Karpas-422 (cell line): ENCODE data around the gene TTC23L. TPM values are rescaled to one million over a fixed set of nuclear protein-coding genes. Genes with fewer than 3 reads are reported as not detected.

Source experiments
- DNase-seq: peaks from one replicate; pipeline ENCODE4 v3.0.0-alpha.2; 2015
- H2AFZ ChIP-seq: fragments of 200-600 bp; sonication (generic); 2 replicates; pipeline ENCODE4 v1.6.1; 2014; ENCODE audit warnings: antibody characterized with exemption, low read length, mixed read lengths
- H3K27ac ChIP-seq: fragments of 200-600 bp; sonication (generic); 2 replicates; pipeline ENCODE4 v1.5.1; 2014; ENCODE audit warnings: mild to moderate bottlenecking, low read length, moderate library complexity
- H3K27me3 ChIP-seq: fragments of 200-600 bp; sonication (generic); 2 replicates; pipeline ENCODE4 v1.6.1; 2014; ENCODE audit warnings: low read length, mixed read lengths
- H3K36me3 ChIP-seq: fragments of 200-600 bp; sonication (generic); 2 replicates; pipeline ENCODE4 v1.6.1; 2014; ENCODE audit warnings: low read length, mixed read lengths; ENCODE audit not compliant: insufficient read depth
- H3K4me1 ChIP-seq: fragments of 200-600 bp; sonication (generic); 2 replicates; pipeline ENCODE4 v1.6.1; 2014; ENCODE audit warnings: mild to moderate bottlenecking, low read length, mixed read lengths
- H3K4me2 ChIP-seq: fragments of 200-600 bp; sonication (generic); 2 replicates; pipeline ENCODE4 v1.6.1; 2014; ENCODE audit warnings: low read length, low read depth, mild to moderate bottlenecking; ENCODE audit not compliant: poor library complexity, severe bottlenecking
- H3K4me3 ChIP-seq: fragments of 200-600 bp; sonication (generic); 2 replicates; pipeline ENCODE4 v1.5.1; 2014; ENCODE audit warnings: mild to moderate bottlenecking, antibody characterized with exemption, low read length, mixed read lengths
- H3K79me2 ChIP-seq: fragments of 200-600 bp; sonication (generic); 2 replicates; pipeline ENCODE4 v1.6.1; 2014; ENCODE audit warnings: mild to moderate bottlenecking, low read length, mixed read lengths
- H3K9ac ChIP-seq: fragments of 200-600 bp; sonication (generic); 2 replicates; pipeline ENCODE4 v1.6.0; 2014; ENCODE audit warnings: low read length
- H3K9me2 ChIP-seq: fragments of 200-600 bp; sonication (generic), shearing (Covaris generic); replicated peaks from 2 replicates; pipeline ENCODE4 v1.6.0; 2014; ENCODE audit warnings: mild to moderate bottlenecking, low read length, moderate library complexity; ENCODE audit not compliant: insufficient read depth
- H3K9me3 ChIP-seq: fragments of 300-700, 200-600 bp; sonication (generic); 2 replicates; pipeline ENCODE4 v1.6.1; 2014; ENCODE audit warnings: low read length, mixed read lengths
- H4K20me1 ChIP-seq: fragments of 200-600 bp; sonication (generic); 2 replicates; pipeline ENCODE4 v1.6.1; 2014; ENCODE audit warnings: mild to moderate bottlenecking, antibody characterized with exemption, low read length, low read depth; ENCODE audit not compliant: insufficient read depth
- total RNA-seq: library from RNA; depleted of rRNA; stranded (reverse); fragments of >200 nt; shearing (Covaris generic); gene quantifications from 2 replicates; pipeline ENCODE4 v1.2.3, GENCODE V29; 2014; ENCODE audit warnings: low replicate concordance

The TTC23L gene
- total RNA-seq, 1 experiment from 2014 or later: not detected

- H3K9me3 ChIP-seq: no peaks in the 10 kb centered on the region
- H3K27ac ChIP-seq: no peak overlapping the region
- no peaks in the 10 kb centered on the region for H3K36me3 ChIP-seq
- H3K27me3 ChIP-seq: no peaks in the 10 kb centered on the region
- DNase-seq: no peak
- H3K4me2 ChIP-seq: no peak overlapping the region
- H3K9ac ChIP-seq: no peak overlapping the region
- H3K79me2 ChIP-seq: no peaks in the 10 kb centered on the region
- H2AFZ ChIP-seq: no peak overlapping the region
- H4K20me1 ChIP-seq: no peaks in the 10 kb centered on the region
- H3K4me3 ChIP-seq: no peak overlapping the region
- no peaks in the 10 kb centered on the region for H3K4me1 ChIP-seq
- H3K9me2 ChIP-seq: no peaks in the 10 kb centered on the region
Measured at GRCh38 chr5:34841816-34842215, 2.9 kb downstream of the TTC23L start.

DNA sequence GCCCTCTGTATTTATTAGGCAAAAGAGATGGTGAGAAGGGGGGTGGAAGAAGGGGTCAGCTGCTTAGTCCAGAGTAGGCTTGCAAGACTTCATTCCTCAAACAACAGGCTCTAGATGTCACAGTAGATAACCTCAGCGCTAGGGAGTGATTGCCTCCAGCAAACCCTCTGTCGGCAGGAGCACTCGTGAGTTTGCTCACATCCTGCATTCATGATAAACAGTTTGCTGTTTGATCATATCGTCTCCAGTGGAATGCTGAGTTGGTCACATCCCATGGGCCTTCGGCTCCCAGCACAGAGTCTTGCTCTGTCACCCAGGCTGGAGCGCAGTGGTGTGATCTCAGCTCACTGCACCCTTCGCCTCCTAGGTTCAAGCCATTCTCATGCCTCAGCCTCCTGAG, 3.6 kb downstream of the TTC23L start:
- Histone ChIP-seq H3K9me2 (no peaks in the 10 kb centered on the region), H3K4me1 (no peaks in the 10 kb centered on the region), H3K4me2 (no peak overlapping the region)

DNA sequence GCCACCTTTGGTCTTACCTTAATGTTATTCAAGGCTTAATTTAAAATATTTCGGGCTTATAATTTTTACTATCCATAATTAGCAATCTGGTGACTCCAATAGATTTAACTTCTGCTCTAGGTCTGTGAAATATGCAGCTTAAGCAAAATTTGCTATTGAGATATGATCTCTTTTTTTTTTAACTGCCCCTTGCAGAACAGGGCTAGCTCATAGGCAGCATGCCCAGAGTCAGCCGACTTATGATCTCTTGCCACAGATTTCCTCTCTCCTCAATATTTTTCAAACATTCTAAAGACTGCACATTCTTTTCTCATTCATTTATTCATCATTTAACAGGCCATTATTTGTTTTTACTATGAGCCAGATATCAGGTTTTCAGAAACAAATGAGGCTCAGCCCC, 4.5 kb downstream of the TTC23L start:
- no peak for DNase-seq
- no peak overlapping the region for H2AFZ ChIP-seq
- H3K9me2 ChIP-seq: no peaks in the 10 kb centered on the region
- H3K36me3 ChIP-seq: no peaks in the 10 kb centered on the region
- no peak overlapping the region for H3K27ac ChIP-seq
- H3K9me3 ChIP-seq: no peaks in the 10 kb centered on the region
- no peak overlapping the region for H3K4me3 ChIP-seq
- no peaks in the 10 kb centered on the region for H4K20me1 ChIP-seq
- H3K27me3 ChIP-seq: no peaks in the 10 kb centered on the region
- no peaks in the 10 kb centered on the region for H3K4me1 ChIP-seq
- no peak overlapping the region for H3K4me2 ChIP-seq
- H3K9ac ChIP-seq: no peak overlapping the region
- no peaks in the 10 kb centered on the region for H3K79me2 ChIP-seq

More for the DNA sequence above, 3.6 kb downstream of the TTC23L start:
- H4K20me1 ChIP-seq: no peaks in the 10 kb centered on the region
- H3K36me3 ChIP-seq: no peaks in the 10 kb centered on the region
- H2AFZ ChIP-seq: no peak overlapping the region
- H3K27me3 ChIP-seq: no peaks in the 10 kb centered on the region
- H3K9me3 ChIP-seq: no peaks in the 10 kb centered on the region
- H3K79me2 ChIP-seq: no peaks in the 10 kb centered on the region
- H3K27ac ChIP-seq: no peak overlapping the region
- H3K9ac ChIP-seq: no peak overlapping the region
- no peak overlapping the region for H3K4me3 ChIP-seq
- DNase-seq: no peak

GRCh38 chr5:34844106-34844505, 5.1 kb downstream of the TTC23L start:
- H3K27ac ChIP-seq: no peak overlapping the region
- H4K20me1 ChIP-seq: no peaks in the 10 kb centered on the region
- no peak for DNase-seq
- no peaks in the 10 kb centered on the region for H3K36me3 ChIP-seq
- H3K4me1 ChIP-seq: no peaks in the 10 kb centered on the region
- no peaks in the 10 kb centered on the region for H3K9me2 ChIP-seq
- no peak overlapping the region for H3K4me2 ChIP-seq
- no peaks in the 10 kb centered on the region for H3K79me2 ChIP-seq
- H2AFZ ChIP-seq: no peak overlapping the region
- H3K9me3 ChIP-seq: no peaks in the 10 kb centered on the region
- no peak overlapping the region for H3K4me3 ChIP-seq
- H3K9ac ChIP-seq: no peak overlapping the region
- no peaks in the 10 kb centered on the region for H3K27me3 ChIP-seq

GRCh38 chr5:34844999-34845398, 6.0 kb downstream of the TTC23L start:
- Histone ChIP-seq H2AFZ (no peak overlapping the region), H4K20me1 (no peaks in the 10 kb centered on the region), H3K27me3 (no peaks in the 10 kb centered on the region), H3K79me2 (no peaks in the 10 kb centered on the region), H3K9me2 (no peaks in the 10 kb centered on the region), H3K4me3 (no peak overlapping the region), H3K4me2 (no peak overlapping the region), H3K9ac (no peak overlapping the region), H3K36me3 (no peaks in the 10 kb centered on the region), H3K4me1 (no peaks in the 10 kb centered on the region), H3K9me3 (no peaks in the 10 kb centered on the region), H3K27ac (no peak overlapping the region)
- no peak for DNase-seq

DNA sequence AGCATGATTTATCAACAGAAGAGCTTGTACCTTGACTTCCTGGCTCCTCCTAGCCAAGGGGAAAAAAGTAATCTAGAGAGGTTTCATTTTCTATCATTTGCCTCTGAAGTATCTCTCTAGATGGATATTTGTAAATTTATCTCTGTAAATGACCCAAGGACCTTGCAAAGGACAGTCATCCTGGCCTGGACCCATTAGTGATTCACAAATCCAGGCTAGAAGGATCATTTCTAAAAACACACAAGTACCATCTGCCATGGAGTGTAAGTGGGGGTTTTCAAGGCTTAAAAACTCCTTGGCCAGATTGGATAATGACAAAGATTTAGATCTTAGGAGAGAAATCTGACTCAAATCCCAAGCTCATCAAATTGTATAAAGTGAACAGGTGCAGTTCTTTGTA, 8.1 kb downstream of the TTC23L start:
- Histone ChIP-seq H2AFZ (no peak overlapping the region), H3K9ac (no peak overlapping the region), H3K4me1 (no peaks in the 10 kb centered on the region), H3K27ac (no peak overlapping the region), H3K9me3 (no peaks in the 10 kb centered on the region), H3K27me3 (no peaks in the 10 kb centered on the region), H3K36me3 (no peaks in the 10 kb centered on the region), H3K79me2 (no peaks in the 10 kb centered on the region), H3K4me3 (no peak overlapping the region), H4K20me1 (no peaks in the 10 kb centered on the region), H3K9me2 (no peaks in the 10 kb centered on the region), H3K4me2 (no peak overlapping the region)
- no peak for DNase-seq

DNA sequence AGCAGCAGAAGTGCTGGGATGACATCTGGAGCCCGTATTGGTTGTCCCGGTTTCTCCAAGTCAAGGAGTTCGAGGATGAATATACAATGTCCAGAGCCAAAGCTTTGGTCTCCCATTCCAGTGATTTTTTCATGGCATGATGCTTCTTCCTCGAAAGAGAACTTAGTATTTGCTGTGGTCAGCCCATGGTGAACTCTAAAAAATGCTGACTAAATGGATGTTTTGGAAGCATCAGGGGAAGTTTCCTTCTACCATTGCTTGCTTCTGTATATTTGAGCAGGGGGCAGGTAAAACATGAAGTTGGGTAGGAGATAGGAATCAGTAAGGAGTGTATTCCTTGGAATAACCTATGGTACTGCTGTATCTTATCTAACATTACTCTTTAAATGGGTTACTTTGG, 8.6 kb downstream of the TTC23L start:
- Histone ChIP-seq H3K9ac (no peak overlapping the region), H3K4me3 (no peak overlapping the region), H3K9me2 (no peaks in the 10 kb centered on the region), H3K27ac (no peak overlapping the region), H3K4me1 (no peaks in the 10 kb centered on the region), H2AFZ (no peak overlapping the region), H3K79me2 (no peaks in the 10 kb centered on the region), H3K4me2 (no peak overlapping the region), H3K27me3 (no peaks in the 10 kb centered on the region), H3K36me3 (no peaks in the 10 kb centered on the region), H3K9me3 (no peaks in the 10 kb centered on the region), H4K20me1 (no peaks in the 10 kb centered on the region)
- DNase-seq: no peak

DNA sequence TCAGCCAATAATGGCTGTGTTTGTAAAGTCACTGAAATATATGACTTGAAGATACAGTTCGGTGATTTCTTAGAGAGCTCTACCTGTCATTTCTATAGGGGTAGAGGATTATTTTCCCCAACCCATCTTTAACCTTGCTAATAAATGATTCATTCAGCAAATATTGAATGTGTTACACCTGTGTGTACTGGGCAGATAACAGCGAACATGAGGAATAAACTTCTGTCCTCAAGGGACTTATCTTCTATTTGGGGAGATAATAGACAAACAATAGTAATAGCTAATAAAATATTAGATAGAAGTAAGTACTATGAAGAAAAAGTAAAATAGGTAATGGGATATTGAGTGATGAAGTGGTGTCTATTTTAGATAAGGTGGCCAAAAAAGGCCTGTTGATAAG, 9.3 kb downstream of the TTC23L start:
- Histone ChIP-seq H3K4me1 (no peaks in the 10 kb centered on the region), H3K4me2 (no peak overlapping the region), H3K79me2 (no peaks in the 10 kb centered on the region), H3K9ac (no peak overlapping the region), H4K20me1 (no peaks in the 10 kb centered on the region), H3K4me3 (no peak overlapping the region), H3K27me3 (no peaks in the 10 kb centered on the region), H3K36me3 (no peaks in the 10 kb centered on the region), H3K27ac (no peak overlapping the region), H2AFZ (no peak overlapping the region), H3K9me3 (no peaks in the 10 kb centered on the region), H3K9me2 (no peaks in the 10 kb centered on the region)
- no peak for DNase-seq

- no peak overlapping the region for H3K4me2 ChIP-seq
- no peak overlapping the region for H3K4me3 ChIP-seq
- no peaks in the 10 kb centered on the region for H4K20me1 ChIP-seq
- H3K36me3 ChIP-seq: no peaks in the 10 kb centered on the region
- no peak for DNase-seq
- no peaks in the 10 kb centered on the region for H3K27me3 ChIP-seq
- H3K9me2 ChIP-seq: no peaks in the 10 kb centered on the region
- no peaks in the 10 kb centered on the region for H3K4me1 ChIP-seq
- no peaks in the 10 kb centered on the region for H3K79me2 ChIP-seq
- H3K27ac ChIP-seq: no peak overlapping the region
- no peak overlapping the region for H2AFZ ChIP-seq
- no peaks in the 10 kb centered on the region for H3K9me3 ChIP-seq
- no peak overlapping the region for H3K9ac ChIP-seq
Measured at GRCh38 chr5:34849253-34849652, 10.3 kb downstream of the TTC23L start.
